GM13976 (cell line): ENCODE data around the gene DST.
A peak's percentile ranks its signal among the peaks of the same experiment; 100 is the strongest.
"Not testable (repeated sequence)": the region's sequence is repeated elsewhere in the genome, so short reads cannot be mapped to it uniquely, and the experiment has no call there.

Experiments used
- DNase-seq: peaks from one replicate; pipeline ENCODE4 v3.0.0; 2012; ENCODE audit warnings: low spot score
- in situ Hi-C: fragments of 300-500 bp; cut with MboI; formaldehyde crosslinking; loops from one replicate; pipeline ENCODE4 v1.12.0; 2022; ENCODE audit warnings: low sequenced_read_pairs, mixed read lengths, inconsistent platforms; ENCODE audit not compliant: unreplicated experiment
- TF ChIP-seq, protein P1 (sequence below): IDR thresholded peaks from 2 replicates; pipeline ENCODE4 v1.5.1; 2012; ENCODE audit warnings: borderline replicate concordance, mild to moderate bottlenecking; ENCODE audit not compliant: insufficient read depth; ENCODE audit errors: extremely low read depth, missing control alignments, control extremely low read depth

Gene DST

DNA sequence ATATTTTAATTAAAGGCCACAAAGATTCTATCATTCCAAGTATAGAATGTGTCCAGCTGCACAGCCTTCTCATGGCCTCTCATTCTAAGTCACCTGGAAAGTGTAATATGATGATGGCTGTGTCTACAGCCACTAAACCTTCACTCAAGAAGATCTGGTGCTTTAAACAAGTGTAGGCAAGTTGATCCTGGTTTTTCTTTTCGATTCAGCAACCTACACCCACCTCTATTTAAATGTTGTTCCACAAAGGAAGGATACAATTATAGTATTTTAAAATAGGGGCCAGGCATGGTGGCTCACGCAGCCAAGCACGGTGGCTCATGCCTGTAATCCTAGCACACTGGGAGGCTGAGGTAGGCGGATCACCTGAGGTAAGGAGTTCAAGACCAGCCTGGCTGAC is 25.5 kb upstream of the DST start:
- in situ Hi-C loops: no loop called here
- TF ChIP-seq, protein P1, sequence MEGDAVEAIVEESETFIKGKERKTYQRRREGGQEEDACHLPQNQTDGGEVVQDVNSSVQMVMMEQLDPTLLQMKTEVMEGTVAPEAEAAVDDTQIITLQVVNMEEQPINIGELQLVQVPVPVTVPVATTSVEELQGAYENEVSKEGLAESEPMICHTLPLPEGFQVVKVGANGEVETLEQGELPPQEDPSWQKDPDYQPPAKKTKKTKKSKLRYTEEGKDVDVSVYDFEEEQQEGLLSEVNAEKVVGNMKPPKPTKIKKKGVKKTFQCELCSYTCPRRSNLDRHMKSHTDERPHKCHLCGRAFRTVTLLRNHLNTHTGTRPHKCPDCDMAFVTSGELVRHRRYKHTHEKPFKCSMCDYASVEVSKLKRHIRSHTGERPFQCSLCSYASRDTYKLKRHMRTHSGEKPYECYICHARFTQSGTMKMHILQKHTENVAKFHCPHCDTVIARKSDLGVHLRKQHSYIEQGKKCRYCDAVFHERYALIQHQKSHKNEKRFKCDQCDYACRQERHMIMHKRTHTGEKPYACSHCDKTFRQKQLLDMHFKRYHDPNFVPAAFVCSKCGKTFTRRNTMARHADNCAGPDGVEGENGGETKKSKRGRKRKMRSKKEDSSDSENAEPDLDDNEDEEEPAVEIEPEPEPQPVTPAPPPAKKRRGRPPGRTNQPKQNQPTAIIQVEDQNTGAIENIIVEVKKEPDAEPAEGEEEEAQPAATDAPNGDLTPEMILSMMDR: no peak
- DNase-seq: no peak

DNA sequence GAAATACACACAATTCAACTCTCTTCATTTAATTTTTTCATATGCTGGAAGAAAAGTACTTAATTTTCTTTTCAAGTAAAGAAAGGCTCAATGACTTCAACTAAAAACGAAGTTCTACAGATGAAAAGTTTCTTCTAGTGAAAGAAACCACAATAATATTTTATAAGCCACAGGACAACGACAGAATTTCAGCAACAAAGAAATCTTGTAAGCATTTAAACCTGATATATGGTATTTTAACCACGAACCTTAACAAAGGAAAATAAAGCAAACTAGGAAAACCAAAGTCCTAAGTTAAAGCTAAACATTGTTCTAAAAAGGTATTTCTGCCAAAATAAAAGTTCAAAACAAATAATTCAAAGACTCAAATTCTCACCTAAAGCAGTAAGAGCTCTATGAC is 24.6 kb upstream of the DST start:
- DNase-seq: no peak
- TF ChIP-seq, protein P1: no peak
- in situ Hi-C loops: no loop called here

DNA sequence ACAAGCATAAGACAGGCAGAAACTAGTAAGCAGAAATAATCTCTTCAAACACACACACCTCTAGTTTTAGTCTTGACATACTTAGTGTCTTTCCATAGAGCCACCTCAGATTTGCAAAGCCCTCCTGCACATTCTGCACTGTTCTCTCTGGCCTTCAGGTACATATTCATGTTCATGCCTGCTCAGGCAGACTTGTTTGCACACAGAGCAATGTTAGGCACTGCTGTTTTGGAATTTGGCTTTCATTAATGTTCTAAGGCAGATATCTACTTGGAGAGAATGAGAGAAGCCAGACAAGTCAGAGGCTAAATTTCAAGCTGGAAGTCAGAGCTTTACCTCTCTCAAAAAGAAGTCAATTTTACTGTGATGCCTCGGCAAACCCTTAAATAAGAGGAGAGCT is 21.3 kb upstream of the DST start:
- no peak for DNase-seq
- TF ChIP-seq, protein P1: no peak
- in situ Hi-C loops: no loop called here

DNA sequence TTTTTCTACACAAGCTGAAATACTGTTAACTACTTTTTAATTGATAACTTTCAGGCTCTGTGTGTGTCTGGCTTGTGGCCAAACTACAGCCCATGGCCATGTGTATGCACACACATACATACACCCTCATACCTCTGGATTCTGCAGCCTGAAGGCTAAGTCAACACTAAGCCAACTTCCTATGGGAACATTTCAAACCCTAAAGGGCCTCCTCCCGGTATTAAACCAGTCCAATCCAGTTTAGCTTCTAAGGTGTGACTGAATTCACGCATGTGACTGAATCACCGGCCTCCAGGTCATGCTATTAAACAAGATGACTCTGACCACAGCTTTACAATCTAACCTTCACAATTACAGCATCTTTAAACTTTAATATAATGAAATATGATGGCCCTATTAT is 20.7 kb upstream of the DST start:
- TF ChIP-seq, protein P1: no peak
- DNase-seq: no peak
- in situ Hi-C loops: no loop called here

DNA sequence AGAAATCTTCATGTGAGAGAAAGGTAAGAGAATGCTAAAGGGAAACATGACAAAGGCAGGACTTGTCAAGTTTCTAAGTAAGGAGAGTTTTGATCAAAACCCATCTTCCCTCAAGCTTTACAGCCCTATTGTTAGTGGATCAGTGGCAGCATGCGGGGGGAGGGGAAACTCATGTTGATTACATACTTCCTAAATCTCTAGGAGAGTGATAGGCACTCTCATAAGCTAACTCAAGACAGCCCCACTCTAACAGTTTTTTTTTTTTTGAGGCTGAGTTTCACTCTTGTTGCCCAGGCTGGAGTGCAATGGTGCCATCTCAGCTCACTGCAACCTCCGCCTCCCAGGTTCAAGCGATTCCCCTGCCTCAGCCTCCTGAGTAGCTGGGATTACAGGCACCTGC is 18.6 kb upstream of the DST start:
- DNase-seq, in situ Hi-C loops: not testable (repeated sequence)

DNA sequence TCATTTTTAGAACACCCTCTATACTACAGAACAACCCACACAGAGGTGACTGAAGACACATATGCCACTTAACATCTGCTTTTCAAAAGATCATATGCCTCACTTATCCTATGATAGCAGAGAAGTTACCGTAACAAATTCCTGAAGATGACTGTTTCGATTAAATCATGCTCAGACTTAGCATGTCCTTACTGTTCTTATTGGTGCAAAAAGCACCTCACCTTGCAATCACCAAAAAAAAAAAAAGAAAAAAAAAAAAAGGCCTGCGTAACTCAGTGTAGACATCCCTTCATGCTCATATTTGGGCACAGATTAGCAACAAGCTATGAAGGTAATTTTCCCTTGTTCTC is 17.7 kb upstream of the DST start:
- in situ Hi-C loops: no loop called here
- TF ChIP-seq, protein P1: no peak
- no peak for DNase-seq

DNA sequence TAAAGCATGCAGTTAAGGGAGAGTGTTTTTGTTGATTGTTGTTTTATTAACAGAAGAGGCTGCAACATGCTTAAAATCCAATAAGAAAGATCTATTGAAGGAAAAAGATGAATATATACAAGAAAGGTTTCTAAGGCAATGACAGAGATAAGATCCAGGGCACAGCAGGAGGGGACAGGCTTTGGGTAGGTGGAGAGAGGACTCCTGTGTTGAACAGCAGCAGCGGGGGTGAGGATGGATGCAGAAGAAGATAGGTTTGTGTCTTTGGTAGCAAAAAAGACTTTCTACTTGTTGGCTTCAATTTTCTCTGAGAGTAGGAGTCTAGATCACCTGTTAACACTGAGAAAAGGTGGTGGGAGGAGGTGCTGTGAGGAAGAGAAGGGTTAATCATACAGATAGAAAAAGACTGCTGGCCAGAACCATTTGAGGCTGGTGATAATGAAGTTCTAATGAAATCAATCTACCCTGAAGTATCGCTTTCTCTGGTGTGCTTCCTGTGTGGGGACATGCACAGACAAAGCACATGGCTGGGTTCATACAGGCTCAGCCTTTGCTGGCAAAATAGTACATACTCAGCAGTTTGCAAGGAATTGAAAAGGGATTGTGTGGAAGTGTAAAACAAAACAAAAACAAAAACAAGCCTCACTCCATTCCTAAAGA is 17.2 kb upstream of the DST start:
- TF ChIP-seq, protein P1: no peak
- DNase-seq: peak; percentile 45
- in situ Hi-C loops: no loop called here
